T-helper 1 cell treated with Interleukin-12 subunit alpha and Interleukin-12 subunit beta and Interleukin-4 antibody, amounts not matched to agents 30 ng/mL and 1 ng/mL, for 36 hours (primary cell): ENCODE results near the gene UBD. TPM values are rescaled to one million over a fixed set of nuclear protein-coding genes. Genes with fewer than 3 reads are reported as not detected.

Experiments
- intact Hi-C: fragments of 100-400 bp; cut with micrococcal nuclease; formaldehyde crosslinking; loops from one replicate; pipeline ENCODE4 v1.15.1; 2024
- total RNA-seq: library from RNA; stranded (reverse); gene quantifications from 2 replicates; pipeline ENCODE4 v1.2.3, GENCODE V29; 2022

UBD gene
- total RNA-seq, 1 donor from 2014 or later: 3.2 TPM

DNA sequence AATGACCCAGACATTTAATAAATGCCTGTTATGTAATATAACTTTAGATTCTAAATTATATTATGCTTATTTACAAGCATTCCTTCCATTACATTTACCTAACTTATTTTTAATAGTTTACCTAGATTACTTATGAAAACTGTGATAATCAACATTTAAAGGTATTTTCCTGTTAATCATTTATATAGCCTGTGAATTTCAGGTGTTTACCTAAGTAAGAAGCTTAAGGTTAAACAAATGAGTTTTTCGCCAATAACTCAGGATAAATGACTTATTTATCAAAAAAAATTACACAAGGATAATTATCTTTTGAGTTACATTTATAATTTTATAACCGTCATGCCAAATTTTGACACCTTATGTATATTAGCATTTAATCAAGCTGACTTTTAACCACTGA lies 35.5 kb downstream of the UBD start:
- intact Hi-C loops: no loop called here

DNA sequence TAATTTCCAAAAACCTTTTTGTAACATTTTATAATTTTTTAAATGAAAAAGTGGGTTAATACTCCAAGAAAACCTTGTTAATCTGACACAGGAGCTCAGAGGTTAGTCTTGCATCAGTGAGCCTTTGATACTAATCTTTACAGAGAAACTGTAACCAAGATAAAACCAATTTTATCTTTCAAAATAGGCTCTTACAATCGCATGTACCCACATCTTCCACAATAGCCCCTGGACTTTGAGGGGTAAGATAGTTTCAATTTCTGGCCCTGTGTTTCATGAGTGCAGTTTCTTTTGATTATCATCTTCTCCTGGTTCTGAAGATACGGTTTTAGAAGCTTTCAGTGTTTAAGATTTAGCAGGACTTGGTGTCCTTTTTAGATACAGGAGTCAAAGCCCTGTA lies 37.3 kb downstream of the UBD start:
- intact Hi-C loops: no loop called here

DNA sequence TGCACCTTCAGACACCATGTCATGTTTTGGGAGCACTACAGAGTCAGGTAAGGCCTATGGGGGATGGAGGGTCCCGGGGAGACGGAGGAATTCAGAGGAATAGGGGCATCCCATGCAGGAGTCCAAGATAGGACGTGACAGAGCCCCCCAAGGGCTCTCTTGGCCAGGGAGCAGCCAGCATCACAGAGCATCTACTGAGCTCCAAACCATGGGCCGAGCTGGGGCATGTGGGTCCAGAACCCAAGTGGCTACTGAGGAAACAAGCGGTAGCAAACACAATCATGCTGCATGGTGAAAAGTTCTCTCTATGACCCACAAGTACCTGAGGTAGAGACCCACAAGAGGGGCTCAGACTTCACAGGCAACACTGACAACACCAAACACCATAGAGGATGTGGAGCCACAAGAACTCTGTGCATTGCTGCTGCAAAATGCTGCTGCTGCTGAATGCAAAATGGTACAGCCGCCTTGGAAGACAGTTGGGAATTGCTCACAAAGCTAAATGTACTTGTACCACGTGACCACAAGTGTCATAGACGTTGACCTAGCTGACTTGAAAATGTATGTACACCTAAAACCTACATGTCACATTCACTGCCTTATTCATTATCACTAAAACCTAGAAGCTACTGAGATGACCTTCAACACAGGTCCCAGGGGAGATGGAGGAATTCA lies 38.4 kb downstream of the UBD start:
- intact Hi-C loops: no loop called here

DNA sequence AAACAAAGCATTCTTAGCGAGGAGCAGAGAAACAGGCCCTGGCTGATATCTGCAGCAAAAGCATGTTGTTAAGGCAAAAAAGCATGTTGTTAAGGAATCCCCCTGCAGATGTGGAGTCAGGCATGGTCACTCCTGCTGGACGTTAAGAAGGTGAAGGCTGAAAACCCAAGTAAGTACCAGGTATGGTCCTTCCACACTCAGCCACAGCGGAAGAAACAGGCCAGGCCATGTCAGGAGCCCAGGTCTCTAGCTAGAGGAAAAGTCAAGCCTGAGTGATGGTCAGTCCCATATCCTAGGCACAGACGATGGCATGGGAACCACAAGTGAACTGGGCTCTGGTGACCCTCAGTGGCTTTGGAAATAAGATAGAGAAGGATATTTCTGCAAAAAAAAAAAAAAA lies 39.3 kb downstream of the UBD start:
- intact Hi-C loops: no loop called here

DNA sequence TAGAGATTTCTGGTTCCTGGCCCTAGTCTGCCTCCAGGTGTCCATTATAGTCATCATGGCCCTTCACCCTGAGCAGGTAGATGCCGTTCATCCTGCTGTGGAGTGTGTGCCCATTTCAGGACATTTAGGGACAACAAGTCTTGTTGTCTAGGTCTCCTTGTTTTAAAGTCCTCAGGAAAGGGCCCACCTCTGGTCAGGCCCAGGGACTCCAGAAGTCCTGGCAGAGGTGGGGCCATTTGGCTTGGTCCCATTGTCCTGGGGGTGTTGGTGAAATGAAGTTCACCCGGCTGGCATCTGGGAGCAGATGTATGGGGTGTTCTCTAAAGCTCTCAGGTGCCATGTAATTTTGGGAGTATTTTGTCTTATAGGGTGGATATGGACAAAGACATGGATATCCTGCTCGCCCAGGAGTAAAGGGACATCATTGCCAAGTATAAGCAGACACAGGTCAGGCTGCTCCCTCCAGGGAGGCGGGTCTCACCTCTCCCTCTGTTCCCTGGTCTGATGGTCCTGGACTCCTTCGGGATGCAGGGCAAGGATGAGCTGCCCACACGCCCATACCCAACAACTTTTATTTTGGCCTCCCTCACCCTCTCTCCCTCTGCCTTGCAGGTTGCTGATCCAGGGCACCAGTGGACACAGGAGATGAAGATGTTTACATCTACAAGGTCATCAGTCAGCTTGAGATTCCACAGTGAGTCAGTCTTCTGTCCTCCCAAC lies 40.1 kb downstream of the UBD start:
- intact Hi-C loops: no loop called here

DNA sequence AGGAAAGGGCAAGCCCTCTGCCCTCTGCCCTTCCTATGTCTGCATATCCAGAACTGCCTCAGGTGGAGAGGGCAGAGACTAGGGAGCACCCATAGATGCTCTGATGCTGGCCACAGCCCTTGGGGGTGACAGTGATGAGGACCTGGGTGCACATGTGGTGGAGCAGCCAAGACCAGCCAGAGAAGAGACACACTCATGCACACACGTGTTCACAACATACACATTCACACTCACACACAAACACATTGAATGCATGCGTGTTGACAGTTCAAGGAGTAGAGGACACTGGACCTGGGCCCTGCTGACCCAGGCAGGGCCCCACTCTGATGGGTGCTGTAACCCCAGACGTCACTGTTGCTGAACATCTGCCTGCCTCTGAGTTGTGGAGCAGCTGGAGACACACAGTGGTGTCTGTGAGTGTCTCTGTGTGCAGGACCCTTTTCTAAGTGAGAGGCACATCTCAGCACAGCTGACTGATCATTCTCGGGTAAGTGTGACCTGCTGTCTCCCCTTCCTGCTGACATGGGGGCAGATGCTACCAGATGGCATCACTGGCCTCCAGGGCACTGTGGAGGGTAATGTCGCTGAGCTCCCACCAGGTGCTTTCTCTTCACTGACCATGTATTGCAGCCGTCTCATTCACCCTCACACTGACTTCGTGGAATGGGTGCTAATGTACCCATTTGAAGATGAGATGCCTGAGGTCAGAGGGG lies 41.6 kb downstream of the UBD start:
- intact Hi-C loops: no loop called here

DNA sequence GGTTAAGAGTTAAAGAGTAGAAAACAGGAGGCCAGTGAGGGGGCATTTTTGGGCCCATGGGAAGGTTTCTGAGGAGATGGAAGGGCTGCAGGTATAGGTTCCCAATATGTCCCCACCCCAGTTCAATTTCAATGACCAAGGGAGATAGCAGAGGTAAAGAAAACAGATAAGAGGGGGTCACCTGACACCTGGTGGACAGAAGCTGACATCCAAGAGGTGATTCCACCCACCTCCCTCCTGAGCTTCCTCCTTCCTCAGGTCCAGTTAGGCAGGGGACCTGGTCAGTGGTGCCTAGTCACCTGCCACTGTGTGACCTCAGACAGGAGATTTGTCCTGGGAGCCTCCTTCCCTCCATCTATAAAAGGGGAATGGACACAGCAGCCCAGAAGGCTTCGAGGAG lies 42.3 kb downstream of the UBD start:
- intact Hi-C loops: no loop called here

DNA sequence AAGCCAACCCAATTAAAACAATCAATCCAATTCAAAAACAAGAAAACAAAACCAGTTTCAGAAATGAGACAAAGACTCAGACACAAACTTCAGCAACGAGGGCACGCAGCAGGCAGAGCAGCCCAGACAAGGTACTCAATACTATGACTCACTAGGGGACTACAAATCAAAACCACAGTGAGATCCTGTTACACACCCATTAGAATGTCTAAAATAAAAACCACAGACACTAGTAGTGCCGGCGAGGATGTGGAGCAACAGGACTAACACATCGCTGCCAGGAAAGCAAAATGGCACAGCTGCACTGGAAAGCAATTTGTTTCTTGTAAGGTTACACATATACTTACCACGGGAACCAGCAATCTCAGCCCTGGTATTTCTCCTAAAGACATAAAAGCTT lies 43.4 kb downstream of the UBD start:
- intact Hi-C loops: no loop called here

DNA sequence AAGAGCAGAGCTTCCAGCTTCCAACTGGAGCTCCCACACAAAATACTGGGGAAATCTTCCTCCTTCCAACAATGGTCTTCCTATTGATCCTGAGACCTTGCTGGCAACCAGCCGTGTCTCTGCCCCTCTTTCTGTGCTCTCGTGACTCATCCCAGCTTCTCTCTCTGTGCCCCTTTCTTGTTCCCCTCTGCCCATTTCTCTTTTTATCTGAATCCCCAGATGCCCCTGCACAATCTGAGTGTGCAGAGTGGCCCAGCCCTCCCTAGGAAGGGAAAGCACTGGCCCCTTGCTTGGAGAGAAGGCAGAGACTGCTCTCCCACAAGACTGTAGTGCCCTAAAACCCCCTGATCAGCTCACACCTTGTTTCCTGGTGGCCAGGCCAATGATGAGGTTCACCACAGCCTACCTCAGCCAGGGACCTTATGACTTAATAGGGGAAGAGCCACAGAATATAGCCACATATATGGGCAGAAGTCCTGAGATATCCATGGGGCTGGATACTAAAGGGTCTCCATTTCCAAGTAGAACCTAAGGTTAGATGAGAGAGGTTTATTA lies 48.7 kb downstream of the UBD start:
- intact Hi-C loops: no loop called here

DNA sequence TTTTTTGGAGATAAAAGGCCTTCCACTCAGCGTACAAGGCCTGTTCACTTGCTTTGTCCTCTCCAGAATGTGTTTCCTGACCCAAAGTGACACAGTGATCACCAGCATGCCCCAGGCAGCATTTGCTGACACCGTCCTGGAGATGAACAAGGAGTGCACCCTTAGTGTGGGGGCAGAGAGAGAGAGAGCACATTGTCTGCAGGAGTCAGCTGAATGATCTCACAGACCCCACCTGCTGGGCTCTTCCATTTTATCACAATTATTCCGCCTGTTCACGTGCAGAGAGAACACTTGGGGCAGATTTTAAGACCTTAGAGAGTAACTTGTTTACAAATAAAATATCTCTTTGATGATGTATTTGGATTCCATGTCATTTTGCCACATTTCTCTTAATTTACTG lies 49.3 kb downstream of the UBD start:
- intact Hi-C loops: no loop called here

DNA sequence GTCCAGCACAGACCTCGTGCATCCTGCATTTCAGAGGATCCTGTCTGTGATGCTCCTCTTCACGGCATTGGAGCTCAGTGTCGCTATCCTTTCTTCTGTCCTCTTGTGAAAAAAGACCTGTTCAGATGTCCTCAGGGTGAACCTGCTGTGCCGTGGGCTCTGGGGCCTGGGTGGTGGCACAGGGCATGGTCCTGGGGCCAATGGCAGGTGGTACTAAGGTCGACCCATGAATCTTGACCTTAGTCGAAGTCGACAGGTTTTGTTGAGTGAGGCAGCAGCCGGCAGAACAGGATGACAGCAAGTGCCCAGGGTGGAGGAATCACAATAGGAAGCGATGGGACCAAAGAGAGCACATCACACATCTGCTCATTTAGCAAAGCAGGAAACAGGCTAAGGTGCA lies 49.8 kb downstream of the UBD start:
- intact Hi-C loops: no loop called here

DNA sequence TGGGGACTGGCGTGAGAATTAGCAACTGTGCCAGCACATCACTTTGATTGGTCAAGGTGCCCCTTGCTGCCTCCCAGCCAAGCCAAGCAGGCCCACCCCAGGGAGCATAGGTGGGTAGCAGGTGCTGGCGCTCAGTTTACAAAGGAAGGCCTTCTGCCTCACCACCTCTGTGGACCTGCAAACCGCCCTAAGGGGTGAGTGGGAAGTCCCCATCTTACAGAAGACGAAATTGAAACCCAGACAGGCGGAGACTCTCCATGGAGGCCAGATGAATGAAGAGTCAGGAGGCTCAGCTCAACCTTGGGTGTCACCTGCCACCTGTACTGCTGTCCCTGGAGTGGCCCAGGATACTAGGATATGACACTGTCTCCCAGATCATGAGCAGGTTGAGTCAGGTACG lies 50.3 kb downstream of the UBD start:
- intact Hi-C loops: no loop called here

DNA sequence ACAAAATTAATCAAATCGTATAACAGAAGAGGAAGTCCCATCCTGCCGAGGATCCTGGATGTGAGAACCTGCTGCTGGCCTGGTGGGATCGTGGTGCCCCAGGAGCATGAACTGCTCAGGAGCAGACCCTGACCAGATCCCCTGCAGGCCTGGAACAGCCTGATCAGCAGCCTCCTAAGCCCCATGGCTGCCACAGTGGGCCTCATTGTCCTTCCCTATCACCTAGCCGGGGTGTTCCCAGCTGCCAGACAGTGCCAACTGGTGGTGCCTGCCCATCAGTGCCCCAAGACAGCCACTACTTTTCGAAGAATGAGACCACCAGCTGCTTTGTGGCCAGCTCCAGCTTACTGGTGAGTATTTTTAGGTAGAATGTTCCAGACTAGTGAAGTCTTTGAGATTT lies 52.2 kb downstream of the UBD start:
- intact Hi-C loops: no loop called here

DNA sequence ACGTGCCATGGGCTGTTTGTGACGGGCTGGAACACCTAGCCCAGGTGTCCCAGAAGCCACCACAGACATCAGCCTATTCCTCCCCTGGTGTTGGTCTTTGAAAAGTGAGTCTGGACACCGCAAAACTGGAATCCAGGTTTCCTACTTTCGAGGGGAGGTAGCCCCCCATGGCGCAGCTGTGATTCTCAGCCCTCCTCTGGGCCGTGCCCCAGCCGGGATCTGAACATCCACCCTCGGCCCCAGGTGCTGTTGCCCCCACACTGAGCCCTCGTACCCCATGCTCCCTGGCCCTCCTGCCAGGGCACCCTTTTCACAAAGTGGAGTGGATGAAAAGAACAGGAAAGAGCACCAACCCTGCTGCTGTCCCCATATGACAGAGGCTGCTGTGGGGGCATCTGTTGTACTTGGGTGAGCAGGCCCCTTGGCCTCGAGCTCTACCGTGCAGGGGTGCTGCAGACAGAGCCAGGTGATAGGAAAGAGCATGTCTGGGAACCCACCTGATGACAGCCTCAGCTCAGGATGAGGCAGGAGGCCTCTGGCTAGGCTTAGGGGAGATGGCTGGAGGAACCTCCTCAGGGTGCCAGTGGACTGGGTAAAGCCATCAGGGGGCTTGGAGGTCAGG lies 53.0 kb downstream of the UBD start:
- intact Hi-C loops: no loop called here

DNA sequence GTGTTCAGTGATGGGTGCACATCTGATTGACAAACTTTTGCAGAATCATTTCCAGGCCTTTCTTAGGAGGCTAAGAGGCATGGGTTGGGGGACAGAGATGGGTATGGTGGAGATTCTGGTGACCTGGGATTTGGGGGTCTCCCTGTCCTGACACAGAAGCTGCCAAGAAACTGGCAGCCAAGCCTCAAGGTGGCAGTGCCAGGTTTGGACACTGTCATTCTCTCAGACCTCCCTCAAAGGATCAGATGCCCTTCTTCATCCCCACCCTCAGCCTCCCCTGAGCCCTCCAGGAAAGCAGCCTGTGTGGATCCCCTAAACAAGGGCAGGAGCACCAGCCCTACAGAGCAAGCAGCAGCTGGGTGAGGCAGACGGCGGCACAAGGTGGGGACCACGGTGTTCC lies 53.7 kb downstream of the UBD start:
- intact Hi-C loops: no loop called here

Other genes with a start within 250 kb of the UBD start
- gene OR5V1, start 190.9 kb downstream of the UBD start, total RNA-seq: not detected in 2 replicates
- gene OR12D3, start 184.4 kb downstream of the UBD start, total RNA-seq: not detected in 2 replicates
- gene OR12D2, start 164.1 kb downstream of the UBD start, total RNA-seq: not detected in 2 replicates
- not detected in 2 replicates for gene OR12D1, start 144.8 kb downstream of the UBD start, total RNA-seq
- gene OR10C1, start 120.4 kb downstream of the UBD start, total RNA-seq: not detected in 2 replicates
- not detected in 2 replicates for gene OR11A1, start 102.7 kb downstream of the UBD start, total RNA-seq
- gene OR2H1, start 102.6 kb downstream of the UBD start, total RNA-seq: not detected in 2 replicates
- not detected in 2 replicates for gene MAS1L, start 71.8 kb downstream of the UBD start, total RNA-seq
- gene OR2H2, start 25.4 kb upstream of the UBD start, total RNA-seq: not detected in 2 replicates
- gene GABBR1, start 73.5 kb upstream of the UBD start, total RNA-seq: 27.0 and 28.1 TPM in 2 replicates
- gene MOG, start 97.4 kb upstream of the UBD start, total RNA-seq: not detected in 2 replicates
- gene ZFP57, start 121.4 kb upstream of the UBD start, total RNA-seq: 2.6 and 3.1 TPM in 2 replicates
- gene HLA-F, start 163.7 kb upstream of the UBD start, total RNA-seq: 550 and 558 TPM in 2 replicates